Measurements from ENCODE around the gene RXRG.

- no peak for TF ChIP-seq CTCF (IDR thresholded peaks at IDR 0.05)
- TF ChIP-seq, protein P1, sequence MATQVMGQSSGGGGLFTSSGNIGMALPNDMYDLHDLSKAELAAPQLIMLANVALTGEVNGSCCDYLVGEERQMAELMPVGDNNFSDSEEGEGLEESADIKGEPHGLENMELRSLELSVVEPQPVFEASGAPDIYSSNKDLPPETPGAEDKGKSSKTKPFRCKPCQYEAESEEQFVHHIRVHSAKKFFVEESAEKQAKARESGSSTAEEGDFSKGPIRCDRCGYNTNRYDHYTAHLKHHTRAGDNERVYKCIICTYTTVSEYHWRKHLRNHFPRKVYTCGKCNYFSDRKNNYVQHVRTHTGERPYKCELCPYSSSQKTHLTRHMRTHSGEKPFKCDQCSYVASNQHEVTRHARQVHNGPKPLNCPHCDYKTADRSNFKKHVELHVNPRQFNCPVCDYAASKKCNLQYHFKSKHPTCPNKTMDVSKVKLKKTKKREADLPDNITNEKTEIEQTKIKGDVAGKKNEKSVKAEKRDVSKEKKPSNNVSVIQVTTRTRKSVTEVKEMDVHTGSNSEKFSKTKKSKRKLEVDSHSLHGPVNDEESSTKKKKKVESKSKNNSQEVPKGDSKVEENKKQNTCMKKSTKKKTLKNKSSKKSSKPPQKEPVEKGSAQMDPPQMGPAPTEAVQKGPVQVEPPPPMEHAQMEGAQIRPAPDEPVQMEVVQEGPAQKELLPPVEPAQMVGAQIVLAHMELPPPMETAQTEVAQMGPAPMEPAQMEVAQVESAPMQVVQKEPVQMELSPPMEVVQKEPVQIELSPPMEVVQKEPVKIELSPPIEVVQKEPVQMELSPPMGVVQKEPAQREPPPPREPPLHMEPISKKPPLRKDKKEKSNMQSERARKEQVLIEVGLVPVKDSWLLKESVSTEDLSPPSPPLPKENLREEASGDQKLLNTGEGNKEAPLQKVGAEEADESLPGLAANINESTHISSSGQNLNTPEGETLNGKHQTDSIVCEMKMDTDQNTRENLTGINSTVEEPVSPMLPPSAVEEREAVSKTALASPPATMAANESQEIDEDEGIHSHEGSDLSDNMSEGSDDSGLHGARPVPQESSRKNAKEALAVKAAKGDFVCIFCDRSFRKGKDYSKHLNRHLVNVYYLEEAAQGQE (IDR thresholded peaks at IDR 0.05; ENCODE audit: low read depth, low read length) = no peak
- TF ChIP-seq EZH2phosphoT487 (IDR thresholded peaks at IDR 0.05; ENCODE audit: borderline replicate concordance, low read depth) = no peak
- no peak for TF ChIP-seq SMC3 (IDR thresholded peaks at IDR 0.05; ENCODE audit: low read depth, low read length)
- no peak for TF ChIP-seq RCOR1 (IDR thresholded peaks at IDR 0.05; ENCODE audit: low read length)
These were observed 47.0 kb downstream of the RXRG start for GRCh38 chr1:165397944-165398343.
